ENCODE measurements around the gene LAG3.

Gene LAG3

DNA sequence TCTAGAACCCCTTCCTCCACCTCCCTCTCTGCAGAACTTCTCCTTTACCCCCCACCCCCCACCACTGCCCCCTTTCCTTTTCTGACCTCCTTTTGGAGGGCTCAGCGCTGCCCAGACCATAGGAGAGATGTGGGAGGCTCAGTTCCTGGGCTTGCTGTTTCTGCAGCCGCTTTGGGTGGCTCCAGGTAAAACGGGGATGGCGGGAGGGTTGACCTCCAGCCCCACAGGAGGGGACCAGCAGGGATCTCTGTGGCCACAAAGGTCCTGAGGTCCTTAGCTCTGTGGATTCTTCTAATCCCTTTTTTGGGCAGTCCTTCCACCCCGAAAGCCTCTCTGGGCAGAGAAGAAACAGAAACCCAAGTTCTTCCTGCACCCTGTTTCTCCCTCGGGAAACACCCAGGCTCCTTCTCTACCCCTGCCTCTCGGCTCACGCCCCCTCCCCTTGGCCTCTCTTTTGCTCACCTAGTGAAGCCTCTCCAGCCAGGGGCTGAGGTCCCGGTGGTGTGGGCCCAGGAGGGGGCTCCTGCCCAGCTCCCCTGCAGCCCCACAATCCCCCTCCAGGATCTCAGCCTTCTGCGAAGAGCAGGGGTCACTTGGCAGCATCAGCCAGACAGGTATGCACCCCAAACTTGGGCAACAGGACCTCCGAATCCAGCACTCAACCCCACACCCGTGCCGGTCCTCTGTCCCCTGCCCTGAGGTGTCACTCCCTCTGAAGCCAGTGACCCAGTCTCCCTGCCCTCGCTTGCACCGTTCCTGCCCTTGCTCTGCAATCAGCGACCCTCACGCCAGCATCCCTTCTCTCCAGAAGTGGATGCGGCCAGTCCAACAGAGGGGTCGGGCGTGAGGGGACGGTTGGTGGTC, 638 bp downstream of the LAG3 start:
- DNase-seq: no peak

DNA sequence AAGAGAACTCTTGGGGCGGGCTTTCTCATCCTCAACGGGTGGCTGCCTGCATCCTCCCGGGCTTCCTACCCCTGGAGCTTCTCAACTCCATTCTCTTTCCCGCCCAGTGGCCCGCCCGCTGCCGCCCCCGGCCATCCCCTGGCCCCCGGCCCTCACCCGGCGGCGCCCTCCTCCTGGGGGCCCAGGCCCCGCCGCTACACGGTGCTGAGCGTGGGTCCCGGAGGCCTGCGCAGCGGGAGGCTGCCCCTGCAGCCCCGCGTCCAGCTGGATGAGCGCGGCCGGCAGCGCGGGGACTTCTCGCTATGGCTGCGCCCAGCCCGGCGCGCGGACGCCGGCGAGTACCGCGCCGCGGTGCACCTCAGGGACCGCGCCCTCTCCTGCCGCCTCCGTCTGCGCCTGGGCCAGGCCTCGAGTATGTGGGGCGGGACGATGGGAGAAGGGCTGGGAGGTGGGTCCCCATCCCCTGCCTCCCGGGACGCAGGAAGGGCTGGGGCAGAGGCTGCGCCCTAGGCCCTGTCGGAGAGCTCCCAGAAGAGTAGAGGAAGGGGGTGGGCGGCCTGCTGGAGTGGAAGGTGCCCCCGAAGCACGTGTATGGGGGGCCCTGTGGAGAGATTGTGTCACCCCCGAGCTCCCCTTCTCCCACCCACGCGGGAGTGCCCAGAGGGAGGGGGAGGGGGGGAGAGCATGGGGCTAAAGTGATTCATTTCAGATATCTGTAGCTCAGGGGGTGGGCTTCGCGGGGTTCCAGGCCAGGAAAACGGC, 1.5 kb downstream of the LAG3 start:
- DNase-seq: no peak

DNA sequence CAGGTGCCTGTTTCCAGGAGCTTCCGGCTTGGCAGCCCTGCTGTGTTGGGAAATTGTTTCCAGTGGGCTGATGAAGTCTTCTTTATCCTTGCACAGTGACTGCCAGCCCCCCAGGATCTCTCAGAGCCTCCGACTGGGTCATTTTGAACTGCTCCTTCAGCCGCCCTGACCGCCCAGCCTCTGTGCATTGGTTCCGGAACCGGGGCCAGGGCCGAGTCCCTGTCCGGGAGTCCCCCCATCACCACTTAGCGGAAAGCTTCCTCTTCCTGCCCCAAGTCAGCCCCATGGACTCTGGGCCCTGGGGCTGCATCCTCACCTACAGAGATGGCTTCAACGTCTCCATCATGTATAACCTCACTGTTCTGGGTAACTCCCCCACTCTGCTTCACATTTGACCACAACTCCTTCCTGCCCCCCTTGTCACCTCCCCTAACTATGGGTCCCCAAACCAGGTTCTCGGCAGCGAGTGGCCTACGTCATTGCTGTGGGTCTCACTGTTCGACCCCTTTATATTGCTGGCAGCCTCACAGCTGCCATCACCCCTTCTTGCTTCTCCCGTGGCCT, 2.3 kb downstream of the LAG3 start:
- no peak for DNase-seq

DNA sequence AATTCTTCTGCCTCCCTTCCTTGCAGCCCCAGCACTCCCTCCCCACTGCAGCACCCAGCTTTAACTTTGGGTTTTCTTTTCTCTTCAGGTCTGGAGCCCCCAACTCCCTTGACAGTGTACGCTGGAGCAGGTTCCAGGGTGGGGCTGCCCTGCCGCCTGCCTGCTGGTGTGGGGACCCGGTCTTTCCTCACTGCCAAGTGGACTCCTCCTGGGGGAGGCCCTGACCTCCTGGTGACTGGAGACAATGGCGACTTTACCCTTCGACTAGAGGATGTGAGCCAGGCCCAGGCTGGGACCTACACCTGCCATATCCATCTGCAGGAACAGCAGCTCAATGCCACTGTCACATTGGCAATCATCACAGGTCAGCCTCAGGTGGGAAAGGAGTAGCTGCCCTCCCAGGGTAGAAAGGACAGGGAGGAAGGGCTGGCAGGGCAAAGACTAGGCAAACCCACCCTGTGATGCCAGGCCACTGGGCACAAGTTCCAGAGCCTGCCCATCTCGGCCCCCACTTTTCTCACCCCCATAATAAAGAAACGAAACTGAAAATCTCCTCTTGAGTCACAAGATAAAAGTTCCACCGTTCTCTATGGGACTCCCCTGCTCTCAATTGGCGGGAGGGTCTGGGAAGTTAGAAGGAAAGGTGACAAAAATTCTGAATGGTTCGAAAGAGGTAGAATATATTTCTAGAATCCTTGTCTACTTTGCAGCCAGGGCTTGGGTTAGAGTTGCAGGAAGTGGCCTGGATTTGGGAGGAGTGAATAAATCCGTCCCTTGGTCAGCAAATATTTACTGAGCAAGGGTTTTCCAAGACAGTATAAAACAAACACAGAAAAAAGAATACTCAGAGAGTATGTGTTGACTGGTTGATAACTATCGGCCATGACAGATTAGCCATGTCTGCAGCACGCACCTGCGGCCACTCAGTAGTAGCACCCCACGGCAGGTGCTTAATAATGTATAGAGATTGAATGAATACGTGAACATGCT, 3.2 kb downstream of the LAG3 start:
- DNase-seq: no peak

DNA sequence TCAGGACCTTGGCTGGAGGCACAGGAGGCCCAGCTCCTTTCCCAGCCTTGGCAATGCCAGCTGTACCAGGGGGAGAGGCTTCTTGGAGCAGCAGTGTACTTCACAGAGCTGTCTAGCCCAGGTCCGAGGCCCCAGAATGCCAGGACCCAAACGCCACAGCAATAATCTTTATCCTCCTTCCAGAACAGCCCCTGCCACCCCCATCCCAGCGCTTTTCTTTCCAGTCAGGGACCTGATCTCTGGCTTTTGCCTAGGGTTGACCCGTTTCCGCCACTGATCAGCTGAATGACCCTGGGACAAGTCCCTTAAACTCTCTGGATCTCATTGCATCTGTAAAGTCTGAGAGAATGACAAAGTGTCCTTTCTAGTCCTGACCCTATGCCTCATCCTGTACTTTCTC, 5.1 kb downstream of the LAG3 start:
- no peak for DNase-seq

DNA sequence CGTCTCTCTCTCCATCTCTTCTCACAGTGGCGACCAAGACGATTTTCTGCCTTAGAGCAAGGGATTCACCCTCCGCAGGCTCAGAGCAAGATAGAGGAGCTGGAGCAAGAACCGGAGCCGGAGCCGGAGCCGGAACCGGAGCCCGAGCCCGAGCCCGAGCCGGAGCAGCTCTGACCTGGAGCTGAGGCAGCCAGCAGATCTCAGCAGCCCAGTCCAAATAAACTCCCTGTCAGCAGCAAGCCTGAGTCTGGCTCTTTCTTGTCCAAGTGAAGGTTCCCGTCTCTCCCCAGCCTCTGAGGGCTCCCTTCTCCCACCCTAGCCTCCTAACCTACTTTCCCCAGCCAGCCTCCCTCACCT, 5.9 kb downstream of the LAG3 start:
- DNase-seq: no peak

DNA sequence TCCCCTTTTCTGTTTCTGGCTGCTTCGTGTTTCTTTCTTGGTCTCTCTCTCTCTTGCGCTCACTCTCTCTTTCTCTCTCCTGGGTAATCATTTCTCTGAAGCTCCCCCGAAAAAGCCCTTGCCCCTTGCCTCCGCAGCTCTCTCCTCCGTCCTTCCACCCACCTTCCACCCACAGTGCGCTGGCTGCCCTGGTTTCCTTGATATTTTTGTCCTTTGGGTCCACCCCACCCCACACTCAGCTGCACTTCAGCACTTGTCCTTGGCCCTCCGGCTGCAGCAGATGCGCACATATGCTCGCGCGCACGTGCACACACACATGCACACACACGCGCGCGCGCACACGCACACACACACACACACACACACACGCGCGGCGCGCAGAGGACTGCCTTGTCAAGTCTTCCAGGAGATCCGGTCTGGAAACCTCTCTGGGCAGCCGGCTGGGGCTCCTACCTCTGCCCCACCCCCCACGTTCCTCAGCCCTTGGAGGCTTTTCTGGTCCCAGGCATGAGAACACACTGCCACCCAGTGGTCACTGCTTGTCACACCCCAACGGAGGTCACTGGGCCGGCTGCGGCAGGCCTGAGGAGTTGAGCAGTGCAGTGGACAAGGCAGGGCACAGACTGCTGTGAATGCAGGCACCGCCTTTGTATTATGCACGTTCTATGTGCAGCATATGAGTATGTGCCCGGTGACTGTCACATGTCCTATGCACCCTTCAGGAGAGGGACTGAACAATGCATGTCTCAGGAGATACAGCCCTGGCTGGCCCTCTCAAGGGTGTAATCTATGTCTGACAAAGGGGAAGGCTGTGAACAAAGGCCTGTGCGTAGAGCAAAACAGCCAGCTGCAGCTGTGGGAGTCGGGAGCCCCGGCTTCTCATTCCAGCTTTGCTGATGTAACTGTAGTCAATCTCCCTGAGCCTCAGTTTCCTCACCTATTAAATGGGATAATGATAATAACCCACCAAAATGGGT, 6.5 kb downstream of the LAG3 start:
- peak; percentile 56 for DNase-seq

DNA sequence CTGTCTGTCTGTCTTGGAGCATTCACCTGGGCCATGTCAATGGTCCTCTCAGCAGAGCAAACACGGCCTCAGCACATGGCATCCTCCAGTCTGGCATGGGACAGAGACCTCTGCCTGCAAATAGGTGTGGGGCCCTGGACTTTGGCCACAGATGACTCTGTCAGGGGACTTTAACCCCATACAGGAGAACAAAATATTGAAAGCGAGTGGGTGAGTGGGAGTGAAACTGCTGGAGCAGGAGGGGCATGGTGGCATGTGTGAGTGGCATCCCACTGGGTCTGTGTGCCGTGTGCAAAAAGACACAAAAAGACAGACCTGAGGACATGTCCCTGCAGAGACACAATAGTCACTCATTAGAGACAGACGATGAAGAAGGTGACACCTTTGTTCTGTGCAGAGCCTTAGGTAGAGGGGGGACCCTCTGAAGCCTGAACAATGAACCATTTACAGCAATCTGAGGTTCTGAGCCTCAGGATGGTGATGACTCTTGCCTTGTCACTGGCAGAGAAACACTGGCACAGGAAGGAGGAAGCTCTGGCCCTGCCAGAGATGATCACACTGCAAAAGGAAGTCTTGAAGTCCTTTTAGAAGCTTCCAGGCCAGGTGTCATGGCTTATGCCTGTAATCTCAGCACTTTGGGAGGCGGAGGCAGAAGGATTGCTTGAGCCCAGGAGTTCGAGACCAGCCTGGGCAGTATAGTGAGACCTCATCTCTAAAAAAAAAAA, 7.5 kb downstream of the LAG3 start:
- no peak for DNase-seq

DNA sequence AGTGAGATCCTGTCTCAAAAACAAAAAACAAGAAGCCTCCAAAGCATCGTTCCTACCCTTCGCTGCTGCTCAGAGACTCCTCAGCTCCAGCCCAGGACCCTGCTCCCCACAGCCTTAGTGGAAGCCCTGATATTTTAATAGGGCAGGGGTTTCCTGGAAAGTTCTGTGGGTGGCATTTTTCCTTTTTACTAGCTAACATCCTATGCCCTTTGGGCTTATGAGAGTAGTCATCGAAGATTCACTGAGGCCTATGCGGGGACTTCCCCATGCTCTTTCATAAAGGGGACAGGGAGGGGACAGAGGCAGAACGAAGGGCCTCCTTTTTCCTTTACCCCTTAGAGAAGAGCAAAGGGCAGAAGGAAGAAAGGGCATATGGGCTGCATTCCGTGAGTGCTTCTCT, 8.3 kb downstream of the LAG3 start:
- DNase-seq: no peak

DNA sequence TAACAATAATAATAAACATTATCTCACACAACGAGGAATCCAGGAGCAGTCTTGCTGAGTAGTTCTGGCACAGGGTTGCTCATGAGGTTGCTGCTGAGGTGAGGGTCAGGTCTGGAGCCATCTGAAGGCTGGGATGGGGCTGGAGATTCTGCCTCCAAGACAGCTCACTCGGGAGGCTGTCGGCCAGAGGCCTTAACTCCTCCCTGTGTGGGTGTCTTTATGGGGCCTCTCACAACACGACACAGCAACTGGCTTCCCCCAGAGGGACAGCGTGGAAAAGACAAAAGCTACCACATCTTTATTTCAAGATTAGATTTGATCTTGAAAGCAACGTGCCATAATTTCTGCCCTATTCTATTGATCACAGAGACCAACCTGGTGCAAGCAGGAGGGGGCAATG, 9.8 kb downstream of the LAG3 start:
- no peak for DNase-seq

DNA sequence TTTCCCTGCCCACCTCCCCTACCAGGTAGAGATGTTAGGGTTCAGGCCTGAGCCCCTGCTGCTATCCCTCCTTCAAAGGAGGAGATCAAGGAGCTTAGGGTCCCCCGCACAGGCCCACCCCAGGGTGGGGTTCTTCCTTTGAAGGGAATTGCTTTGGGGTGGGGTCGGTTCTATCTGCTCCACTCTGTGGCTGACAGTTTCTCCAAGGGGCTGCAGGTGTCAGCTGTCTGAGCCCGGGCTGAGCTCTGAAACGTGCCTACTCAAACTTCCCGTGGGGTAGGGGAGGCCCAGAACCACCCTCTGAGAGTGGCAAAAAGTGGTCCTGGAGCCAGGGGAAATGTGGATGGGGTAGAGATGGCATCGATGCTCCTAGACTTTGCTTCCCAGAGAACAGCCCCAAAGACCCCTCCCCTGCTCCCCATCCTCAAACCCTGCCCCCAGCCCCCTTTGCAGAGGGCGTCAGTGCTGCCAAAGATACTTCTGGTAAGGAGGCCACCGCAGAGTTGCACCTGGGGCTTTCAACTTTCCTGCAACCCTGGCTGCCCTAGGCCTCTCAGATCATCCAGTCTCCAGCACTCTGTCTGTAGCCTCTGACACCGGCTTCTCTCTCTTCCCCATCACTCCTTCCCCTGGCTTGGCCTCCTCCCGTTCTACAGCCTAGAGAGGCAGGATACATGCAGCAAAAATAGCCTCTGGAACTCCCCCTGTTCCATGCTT, 10.7 kb downstream of the LAG3 start:
- DNase-seq: no peak

DNA sequence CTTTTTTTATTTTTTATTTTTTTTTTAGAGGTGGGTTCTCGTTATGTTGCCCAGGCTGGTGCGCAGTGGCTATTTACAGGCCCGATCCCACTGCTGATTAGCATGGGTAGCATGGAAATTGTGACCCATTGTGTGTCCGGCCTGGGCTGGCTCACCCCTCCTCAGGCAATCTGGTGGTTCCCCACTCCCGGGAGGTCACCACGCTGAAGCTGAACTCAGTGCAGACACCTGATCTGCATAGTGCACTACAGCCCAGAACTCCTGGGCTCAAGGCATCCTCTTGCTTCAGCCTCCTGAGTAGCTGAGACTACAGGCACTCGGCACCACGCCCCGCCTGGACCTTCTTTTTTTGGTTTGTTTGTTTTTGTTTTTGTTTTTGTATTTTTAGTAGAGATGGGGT, 11.5 kb downstream of the LAG3 start:
- no peak for DNase-seq

DNA sequence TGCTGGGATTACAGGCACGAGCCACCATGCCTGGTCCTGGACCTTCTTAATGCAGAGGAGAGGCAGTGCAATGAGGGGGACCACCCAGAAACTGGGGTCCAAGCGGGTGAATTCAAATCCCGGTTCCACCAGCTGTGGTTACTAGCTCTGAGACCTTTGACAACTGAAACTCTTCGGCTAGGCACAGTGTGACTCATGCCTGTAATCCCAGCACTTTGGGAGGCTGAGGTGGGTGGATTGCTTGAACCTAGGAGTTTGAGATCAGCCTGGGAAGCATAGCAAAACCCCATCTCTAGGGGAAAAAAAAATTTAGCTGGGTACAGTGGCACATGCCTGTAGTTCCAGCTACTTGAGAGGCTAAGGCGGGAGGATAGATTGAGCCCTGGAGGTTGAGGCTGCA, 12.0 kb downstream of the LAG3 start:
- no peak for DNase-seq

DNA sequence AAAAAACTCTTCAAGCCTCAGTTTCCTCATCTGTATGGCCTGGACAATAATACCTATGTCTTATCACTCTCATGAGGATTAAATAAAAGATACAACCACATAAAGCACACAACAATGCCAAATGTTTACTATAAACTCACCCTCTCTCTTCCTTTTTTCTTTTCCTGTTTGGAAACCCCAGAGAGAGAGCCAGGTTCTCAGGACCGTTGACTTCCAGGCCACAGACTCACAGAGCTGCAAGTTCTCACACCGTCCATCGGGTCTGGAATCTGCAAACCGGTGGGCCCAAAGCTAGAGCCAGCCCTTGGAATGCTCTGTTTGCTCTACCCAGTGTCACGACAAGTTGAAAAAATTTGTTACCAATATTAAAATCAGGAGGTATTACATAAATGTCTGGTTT, 12.4 kb downstream of the LAG3 start:
- DNase-seq: no peak

DNA sequence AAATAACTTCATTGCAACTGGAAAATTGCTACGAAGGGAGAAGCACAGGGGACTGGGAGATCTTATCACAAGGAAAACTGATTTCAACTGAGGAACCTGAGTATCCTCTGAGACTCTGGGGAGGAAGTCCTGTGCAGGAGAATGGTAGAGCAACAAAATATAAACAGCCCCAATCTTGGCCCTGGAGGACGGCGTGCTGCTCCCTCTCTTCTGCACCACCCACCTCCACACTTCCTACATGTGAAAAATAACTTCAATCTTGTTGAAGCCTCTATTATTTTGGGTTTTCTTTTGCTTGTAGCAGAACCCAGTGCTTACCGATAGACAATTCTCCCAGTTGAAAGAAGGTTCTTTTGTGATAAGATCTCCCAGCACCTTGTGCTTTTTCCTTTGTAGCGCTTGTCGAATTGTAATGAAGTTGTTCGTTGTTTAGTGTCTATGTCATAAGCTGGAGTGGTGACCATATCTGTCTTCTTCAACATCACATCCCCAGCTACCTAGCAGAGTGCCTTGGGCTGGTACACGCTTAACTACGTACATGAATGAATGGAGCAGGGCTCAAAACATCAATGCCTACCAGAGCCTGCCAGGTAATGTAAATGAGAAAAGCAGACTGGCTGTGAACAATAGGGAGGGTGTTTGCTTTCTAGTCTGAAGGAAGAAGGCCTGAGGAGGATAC, 14.2 kb downstream of the LAG3 start:
- DNase-seq: no peak

DNA sequence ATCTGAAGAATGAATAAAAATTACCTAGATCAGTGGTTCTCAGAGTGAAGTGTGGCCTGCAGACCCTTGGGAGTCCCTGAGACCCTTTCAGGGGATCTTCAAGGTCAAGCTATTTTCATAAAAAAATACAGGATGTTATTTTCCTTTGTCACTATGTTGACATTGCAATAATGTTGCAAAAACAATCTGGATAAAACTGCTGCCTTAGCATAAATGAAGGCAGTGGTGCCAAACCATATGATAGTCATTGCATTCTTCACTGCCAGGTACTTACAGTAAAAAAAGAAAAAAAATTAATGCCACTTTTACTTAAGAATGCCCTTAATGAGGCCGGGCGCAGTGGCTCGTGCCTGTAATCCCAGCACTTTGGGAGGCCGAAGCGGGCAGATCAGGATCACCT, 15.0 kb downstream of the LAG3 start:
- no peak for DNase-seq

DNA sequence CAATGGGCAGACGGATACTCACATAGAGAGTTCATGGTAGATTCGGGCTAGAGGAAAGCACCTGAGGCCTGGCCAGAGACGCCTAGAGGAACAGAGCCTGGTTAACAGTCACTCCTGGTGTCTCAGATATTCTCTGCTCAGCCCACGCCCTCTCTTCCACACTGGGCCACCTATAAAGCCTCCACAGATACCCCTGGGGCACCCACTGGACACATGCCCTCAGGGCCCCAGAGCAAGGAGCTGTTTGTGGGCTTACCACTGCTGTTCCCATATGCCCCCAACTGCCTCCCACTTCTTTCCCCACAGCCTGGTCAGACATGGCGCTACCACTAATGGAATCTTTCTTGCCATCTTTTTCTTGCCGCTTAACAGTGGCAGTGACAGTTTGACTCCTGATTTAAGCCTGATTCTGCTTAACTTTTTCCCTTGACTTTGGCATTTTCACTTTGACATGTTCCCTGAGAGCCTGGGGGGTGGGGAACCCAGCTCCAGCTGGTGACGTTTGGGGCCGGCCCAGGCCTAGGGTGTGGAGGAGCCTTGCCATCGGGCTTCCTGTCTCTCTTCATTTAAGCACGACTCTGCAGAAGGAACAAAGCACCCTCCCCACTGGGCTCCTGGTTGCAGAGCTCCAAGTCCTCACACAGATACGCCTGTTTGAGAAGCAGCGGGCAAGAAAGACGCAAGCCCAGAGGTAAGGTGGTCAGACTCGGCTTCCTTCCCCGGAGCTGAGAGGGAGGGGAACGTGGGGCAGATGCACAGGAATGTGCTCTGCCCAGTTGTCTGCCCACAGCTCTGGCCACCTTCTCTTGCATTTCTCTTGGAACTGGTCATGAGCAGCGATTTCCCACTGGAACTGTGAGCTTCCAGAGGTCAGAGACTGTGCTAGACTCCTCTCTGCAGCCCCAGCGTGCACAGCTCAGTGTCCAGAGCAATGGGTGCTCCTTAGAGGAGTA, 16.9 kb downstream of the LAG3 start, which contains the start of gene CD4:
CD4 (plus strand) TSS at position 557 of the 953 bp plus-strand sequence. CDS start 10,611 bp downstream, outside the sequence.
- DNase-seq: no peak

DNA sequence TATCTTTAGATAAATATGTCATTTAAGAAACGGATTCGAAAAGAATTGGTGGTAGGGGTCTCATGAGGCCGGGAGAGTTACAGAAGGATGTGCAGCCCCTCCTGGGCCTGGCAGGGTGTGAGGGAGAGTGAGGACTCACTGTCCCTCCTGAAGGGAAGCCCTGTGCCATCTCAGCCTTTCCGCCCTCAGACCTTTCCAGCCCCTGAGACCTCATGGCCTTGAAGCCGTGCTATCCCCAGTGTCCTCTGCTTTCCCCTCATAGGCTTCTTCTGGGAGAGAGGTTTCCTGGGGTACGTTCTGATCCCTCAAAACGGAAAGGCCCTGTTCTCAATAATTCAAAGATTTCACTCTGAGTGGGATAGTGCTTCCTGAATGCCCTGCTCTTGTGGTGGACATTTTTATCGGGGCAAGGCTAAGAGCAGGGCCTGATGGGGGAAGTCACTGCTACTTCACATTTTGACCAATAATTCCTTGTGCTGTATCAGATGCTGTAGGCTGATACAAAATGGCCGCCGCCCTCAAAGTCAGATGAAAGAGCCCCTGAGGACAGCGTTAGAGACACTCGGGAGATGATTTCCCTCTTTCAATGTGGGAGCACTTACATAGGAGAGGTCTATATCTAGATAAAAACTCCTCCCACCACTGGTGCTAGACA, 18.3 kb downstream of the LAG3 start:
- DNase-seq: no peak
